Stimulated activated CD8-positive, alpha-beta memory T cell treated with anti-CD3 and anti-CD28 coated beads, Interleukin-7, amount 100 ng/mL, for 4 hours (primary cell): ENCODE results near the gene CLN5.
"Not testable (repeated sequence)": the region's sequence is repeated elsewhere in the genome, so short reads cannot be mapped to it uniquely, and the experiment has no call there.

Experiments used
- DNase-seq, 2 donors: peaks; one replicate each; pipeline ENCODE4 v3.0.0-alpha.2; 2020; ENCODE audit warnings: low read depth in 2 of 2

Gene CLN5

DNA sequence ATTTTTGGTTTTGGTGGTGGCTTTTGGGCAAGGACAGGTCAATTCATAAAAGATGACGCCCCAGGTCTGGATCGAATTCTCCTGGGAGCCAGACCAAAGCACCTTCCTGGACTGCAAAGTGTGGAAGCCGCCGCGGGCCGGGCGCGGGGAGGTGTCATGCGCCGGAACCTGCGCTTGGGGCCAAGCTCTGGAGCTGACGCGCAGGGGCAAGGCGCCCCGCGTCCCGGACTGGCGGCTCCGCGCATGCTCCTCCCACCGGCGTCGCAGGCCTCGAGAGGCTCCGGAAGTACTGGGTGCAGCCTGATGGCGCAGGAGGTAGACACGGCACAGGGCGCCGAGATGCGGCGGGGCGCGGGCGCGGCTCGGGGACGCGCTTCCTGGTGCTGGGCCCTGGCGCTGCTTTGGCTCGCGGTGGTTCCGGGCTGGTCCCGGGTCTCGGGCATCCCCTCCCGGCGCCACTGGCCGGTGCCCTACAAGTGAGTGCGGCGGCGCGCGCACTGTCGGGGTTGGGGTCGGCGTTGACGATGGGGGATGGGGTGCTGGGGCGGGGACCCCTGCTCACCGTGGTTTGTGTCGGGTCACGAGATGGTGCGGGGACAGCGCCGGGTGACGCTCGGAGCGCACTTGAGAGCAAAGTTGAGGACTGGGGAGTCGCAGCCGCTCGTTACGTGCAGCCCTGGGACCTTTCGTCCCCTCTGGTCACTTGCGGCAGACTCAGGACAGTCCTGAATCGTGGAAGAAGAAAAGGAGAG lies at the start of gene CLN5:
Gene CLN5 (plus strand): TSS at position 286 of the 752 bp plus-strand sequence. CDS start 18 bp downstream, at position 304.
- DNase-seq, result peak; percentile 84 to 92

DNA sequence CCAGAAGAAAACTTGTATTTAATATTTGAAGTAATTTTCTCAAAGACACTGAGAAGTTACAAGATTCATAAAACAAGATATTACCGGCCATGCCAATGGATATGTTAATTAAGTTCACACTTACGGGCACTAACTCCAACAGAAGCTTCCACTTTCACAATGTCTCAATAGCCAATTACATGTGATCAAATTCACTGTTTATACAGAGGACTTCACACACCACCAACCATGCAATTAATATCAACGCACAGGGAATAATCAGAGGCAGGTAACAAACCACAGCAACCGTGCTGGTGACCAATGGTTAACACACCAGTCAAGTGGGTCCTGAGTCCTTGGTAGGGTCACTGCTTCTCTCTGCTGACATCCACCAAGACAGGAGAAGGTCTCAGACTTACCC lies 49.5 kb upstream of the CLN5 start:
- DNase-seq, result no peak

DNA sequence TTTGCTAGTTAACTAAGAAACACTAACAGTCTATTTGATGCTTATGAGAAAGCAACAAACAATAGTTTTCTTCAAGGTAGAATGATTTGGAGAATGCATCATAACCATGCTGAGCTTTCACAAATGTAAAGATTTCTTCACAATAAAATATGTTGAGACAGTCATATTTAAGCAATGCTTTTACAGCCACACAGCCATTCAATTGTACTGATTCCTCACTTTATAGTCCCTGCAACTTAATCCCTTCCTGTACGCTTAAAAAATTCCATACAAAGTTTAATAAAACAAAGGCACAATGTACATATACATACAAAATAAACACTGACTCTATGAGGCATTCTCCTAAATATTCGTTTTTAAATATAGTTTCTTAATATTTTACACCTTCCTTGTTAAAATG lies 48.2 kb upstream of the CLN5 start:
- DNase-seq, result no peak

DNA sequence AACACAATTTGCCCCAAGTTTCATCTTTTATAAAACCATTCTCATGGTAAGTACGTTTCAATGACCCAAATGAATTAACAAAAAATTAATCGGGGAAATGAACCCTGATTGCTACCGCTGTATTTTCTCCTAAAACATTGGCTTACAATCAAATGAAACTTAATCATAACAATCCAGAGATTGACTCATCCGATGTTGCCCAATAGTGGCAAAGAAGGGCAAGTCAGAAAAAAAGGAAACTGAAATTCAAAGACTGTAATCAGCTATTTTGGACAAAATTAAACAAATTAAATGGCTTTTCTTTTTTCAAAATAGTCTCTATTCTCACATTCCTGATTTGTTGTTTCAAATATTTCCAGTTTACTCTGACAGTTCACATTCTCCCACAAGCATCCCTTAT lies 47.4 kb upstream of the CLN5 start:
- no peak for DNase-seq

DNA sequence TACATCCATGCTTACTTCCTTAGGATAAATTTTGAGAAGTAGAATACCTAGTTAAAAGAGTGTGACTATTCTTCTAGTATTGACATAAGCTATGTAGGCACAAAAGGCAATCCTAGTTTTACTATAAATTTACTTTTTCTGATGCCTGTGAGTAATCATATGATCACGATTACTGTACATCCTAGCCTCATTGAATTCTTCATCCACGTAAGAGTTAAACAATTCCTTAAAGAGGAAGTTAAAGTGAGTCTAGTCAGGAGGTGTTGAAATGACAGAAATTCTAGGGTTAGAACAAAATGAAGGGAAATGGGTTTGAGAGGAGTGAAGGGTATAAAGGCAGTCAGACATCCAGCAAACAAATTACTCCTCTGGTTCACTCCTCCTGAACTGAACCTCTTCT lies 43.7 kb upstream of the CLN5 start, which contains the start of gene ACOD1:
Gene ACOD1 (plus strand): TSS at position 363 of the 400 bp plus-strand sequence. CDS start 48 bp downstream, outside the sequence.
- no peak for DNase-seq

DNA sequence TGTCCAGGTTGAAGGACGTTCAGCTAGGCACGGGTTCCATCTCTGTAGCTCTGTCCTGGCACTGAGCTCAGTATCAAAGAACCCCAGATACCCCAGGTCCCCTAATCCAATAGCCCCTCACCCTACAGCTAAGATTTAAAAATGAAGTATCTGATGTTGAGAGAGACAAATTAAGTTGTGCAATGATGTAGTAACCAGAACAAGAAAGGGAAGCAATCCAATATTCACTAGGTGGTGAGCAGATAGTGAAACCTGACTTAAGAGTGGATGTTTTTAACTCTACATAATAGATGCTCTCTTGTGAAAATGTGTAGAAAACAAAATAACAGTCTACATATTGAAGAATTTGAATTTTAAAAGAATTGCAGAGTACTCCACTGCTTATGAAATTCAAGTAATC lies 41.8 kb upstream of the CLN5 start:
- DNase-seq, result no peak

DNA sequence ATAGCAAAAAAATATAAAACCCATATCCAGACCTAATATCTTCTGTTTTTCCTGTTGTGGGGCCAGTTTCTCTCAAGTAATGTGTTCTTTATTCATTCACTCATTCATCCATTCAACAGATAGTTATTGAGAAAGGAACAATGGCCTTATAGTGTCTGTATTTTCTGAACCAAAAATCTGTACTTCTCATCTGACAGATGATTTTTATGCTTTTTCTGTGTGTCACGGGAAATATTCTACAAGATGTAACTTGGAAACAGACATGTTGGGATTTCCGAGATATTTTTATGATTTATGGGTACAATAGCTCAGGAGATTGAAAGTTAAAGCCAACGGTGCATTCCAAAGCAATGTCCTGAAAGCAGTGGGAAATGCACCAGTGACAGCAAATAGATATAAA lies 37.9 kb upstream of the CLN5 start:
- DNase-seq, result no peak

DNA sequence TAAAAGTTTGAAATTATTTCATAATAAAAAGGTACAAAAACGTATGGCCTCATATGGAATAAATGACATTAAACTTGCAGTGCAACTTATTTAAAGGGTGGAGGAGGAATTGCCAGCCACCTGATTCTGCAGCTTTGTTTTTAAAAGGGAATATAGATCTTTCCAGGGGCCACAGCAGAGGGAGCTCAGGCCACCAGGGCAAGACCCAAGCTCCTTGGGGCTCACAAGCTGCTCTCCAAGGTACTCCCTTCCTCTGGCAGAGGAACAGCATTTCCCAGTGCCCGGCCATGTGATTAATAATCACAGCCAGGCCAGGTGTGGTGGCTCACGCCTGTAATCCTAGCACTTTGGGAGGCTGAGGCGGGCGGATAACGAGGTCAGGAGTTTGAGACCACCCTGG lies 37.3 kb upstream of the CLN5 start:
- no peak for DNase-seq

DNA sequence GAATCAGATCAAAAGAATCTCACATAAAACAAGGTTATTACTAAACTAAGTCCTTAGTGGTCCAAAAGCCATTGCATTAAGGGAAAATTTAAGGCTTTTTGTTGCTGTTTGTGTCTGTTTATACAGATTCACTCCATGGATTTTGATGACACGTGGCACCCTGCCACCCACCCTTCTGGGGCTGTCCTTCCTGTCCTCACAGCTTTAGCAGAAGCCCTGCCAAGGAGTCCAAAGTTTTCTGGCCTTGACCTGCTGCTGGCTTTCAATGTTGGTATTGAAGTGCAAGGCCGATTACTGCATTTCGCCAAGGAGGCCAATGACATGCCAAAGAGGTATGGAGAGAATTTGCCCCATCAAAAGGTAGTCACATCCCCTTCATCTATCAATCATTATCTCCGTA lies 36.7 kb upstream of the CLN5 start:
- DNase-seq, result no peak

DNA sequence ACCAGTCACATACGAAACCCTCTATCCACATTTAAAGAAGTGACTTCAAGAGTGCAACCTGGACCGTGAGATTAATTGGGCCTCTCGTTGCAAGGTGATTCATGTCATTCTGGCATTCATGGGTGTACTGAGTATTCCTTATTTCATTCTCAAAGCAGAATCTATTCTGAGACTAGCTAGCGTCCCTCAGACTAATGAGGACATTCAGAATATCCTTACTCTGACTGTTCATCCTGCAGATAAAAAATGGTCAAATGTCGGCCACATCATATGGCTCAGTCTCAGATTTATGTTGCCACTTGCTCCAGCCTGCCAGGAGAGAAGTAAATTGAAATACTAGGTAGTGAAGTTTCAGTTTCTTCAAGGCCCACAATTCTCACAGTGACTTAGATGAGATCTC lies 36.2 kb upstream of the CLN5 start:
- DNase-seq, result no peak

DNA sequence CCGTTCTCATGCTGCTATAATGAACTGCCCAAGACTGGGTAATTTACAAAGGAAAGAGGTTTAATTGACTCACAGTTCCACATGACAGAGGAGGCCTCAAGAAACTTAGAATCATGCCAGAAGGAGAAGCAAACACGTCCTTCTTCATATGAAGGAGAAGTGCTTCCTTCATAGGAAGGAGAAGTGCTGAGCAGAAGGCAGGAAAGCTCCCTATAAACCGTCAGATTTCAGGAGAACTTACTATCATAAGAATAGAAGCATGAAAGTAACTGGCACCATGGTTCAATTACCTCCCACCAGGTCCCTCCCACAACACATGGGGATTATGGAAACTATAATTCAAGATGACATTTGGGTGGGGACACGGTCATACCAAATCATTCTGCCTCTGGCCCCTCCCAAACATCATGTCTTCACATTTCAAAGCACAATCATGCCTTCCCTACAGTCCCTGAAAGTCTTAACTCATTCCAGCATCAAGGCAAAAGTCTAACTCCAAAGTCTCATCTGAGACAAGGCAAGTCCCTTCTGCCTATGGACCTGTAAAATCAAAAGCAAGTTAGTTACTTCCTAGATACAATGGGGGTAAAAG lies 32.9 kb upstream of the CLN5 start:
- no peak for DNase-seq

DNA sequence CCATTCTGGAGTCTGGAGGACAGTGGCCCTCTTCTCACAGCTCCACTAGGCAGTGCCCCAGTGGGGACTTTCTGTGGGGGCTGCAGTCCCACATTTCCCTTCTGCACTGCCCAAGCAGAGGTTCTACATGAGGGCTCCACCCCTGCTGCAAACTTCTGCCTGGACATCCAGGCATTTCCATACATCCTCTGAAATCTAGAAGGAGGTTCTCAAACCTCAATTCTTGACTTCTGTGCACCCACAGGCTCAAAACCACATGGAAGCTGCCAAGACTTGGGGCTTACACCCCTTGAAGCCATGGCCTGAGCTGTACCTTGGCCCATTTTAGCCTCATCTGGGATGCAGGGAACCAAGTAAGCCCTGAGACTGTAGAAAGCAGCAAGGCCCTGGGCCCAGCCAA lies 32.1 kb upstream of the CLN5 start:
- not testable (repeated sequence) for DNase-seq

DNA sequence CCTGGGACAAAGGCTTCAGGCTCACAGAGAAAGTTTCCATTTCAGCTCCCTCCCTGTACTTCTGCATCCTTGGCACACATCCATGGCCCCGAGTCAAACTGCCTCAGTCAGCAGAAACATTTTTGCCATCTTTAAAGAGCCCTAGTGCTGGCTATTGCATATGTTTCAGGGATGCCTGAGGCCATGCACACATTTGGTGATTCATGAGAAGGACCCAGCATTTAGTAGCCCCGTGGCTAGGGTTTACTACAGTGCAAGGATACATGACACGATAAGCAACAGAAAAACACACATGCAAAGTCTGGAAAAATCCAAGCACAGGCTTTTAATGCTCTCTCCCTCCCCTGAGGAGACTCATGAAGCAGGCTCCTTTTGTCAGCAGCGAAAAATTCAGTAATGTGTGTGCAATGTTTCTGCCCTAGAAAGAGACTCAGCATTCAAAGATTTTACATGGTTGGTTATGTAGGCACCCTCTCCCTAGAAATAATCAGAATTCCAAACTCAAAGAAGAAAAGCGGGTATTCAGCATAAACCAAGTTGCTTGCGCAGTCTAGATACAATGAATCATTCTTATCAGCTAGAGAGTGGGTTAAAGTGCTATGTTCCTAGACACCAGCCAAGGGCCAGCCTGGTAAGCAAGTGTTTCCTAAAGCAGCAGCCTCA lies 26.0 kb upstream of the CLN5 start:
- DNase-seq, result no peak

DNA sequence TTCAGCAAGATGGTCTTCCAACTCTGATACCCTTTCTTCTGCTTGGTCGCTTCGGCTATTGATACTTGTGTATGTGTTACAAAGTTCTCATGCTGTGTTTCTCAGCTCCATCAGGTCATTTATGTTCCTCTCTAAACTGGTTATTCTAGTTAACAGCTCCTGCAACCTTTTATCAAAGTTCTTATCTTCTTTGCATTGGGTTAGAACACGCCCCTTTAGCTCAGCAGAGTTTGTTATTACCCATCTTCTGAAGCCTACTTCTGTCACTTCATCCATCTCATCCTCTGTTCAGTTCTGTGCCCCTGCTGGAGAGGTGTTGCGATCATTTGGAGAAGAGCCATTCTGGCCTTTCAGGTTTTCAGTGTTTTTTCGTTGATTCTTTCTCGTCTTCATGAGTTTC lies 24.9 kb upstream of the CLN5 start:
- no peak for DNase-seq

DNA sequence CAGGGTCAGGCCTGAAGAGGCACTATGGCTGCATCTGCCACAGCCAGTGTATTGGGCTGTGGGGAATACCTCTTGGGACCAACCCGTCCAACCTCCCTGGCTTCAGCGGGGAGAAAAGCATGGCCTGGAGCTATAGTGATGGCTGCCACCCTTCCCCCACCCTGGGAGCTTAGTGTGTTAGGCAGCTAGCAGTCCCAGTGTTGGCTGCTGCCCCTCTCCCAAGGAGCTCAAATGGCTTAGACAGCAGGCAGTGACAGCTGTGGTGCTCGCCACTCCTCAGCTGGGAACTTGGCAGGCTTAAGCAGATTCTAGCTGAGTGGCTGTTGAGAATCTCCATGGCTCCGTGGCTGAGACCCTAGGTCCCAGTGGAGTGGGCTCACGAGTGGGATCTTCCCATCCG lies 23.8 kb upstream of the CLN5 start:
- no peak for DNase-seq

DNA sequence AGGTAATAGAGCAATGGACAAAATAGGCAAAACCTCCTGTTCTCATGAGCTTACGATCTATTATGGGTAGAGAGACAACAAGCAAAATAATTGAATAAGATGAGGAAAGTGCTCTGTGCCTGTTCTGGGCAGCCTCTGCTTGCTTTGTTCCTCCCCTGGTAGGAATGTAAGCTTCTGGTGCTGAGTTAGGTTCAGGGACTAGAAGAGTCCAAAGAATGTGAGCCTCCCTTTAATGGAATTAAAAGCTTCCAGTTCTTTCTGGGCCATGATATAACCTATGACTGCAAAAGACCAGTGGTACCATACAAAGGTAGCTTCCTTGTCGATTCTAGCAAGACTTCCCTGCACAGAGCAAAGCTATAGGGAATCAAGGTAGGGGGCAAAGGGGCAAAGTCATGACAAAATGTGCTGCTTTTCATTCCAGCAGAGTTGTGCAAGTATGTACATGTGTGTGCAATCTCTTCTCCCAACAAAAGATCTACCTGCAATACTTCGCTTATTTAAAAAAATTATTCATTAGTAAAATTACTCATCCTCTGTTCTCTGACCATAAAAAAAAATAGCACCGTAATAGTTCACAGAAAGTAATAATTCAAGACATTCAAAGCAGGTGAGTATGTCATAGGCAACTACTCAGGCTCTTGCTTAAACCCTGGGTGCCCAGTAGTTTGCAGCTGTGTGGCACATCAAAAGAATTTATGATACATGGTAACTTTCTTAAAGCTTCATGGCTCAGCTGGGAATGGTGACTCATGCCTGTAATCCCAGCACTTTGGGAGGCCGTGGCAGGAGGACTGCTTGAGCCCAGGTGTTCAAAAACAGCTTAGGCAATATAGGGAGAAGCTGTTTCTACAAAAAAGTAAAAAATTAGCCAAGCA lies 22.2 kb upstream of the CLN5 start:
- DNase-seq, result no peak

DNA sequence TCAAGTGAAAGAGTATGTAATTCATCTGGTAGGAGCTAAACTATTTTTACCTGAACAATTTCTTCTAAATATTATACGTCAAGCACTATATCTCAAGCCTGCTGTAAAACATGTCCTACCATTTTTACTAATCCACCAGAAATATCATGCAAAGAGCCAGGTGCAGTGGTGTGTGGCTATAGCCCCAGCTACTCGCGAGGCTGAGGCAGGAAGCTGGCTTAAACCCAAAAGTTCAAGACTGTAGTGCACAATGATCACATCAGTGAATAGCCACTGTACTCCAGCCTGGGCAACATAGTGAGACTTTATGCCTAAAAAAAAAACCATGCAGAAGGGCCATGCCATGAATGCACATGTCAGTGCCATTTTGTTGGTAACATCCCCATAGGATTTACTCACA lies 20.7 kb upstream of the CLN5 start:
- DNase-seq, result no peak

DNA sequence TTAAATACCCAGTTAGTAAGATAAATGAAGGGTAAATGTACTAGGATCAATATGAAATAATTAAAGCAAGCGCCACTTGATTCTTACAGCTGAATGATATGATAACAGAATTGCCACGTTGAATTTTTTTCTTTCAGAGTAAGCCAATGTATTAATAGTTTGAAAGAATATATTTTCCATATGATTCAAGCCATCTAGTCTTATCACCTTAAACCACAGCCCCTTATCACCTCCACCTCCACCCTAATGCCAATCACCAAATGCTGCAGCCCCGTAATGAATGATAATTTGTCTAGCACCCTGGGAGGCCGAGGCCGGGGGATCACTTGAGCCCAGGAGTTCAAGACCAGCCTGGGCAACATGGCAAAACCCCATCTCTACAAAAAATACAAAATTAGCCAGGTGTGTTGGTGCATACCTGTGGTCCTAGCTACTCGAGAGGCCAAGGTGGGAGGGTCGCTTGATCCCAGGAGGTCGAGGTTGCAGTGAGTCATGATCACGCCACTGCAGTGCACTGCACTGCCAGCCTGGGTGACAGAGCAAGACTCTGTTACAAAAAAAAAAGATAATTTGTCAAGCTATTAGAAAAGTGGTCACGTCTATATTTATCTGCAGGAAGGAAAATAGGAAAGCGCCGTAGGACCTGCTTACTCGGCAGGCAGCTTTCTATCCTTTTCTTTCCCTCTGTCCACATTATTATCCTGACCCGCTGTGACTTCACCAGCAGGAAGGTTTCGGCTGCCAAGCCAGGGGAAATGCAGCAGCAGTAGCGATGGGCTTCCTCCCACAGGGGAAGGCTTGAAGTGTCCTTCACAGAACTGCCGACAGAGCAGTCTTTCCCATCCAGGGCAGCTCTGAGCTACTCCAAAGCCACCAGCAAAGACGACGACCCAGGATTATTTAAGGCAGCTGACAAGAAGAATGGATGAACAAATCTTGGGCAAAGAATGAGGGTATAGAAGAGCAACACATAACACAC lies 19.7 kb upstream of the CLN5 start:
- no peak for DNase-seq

DNA sequence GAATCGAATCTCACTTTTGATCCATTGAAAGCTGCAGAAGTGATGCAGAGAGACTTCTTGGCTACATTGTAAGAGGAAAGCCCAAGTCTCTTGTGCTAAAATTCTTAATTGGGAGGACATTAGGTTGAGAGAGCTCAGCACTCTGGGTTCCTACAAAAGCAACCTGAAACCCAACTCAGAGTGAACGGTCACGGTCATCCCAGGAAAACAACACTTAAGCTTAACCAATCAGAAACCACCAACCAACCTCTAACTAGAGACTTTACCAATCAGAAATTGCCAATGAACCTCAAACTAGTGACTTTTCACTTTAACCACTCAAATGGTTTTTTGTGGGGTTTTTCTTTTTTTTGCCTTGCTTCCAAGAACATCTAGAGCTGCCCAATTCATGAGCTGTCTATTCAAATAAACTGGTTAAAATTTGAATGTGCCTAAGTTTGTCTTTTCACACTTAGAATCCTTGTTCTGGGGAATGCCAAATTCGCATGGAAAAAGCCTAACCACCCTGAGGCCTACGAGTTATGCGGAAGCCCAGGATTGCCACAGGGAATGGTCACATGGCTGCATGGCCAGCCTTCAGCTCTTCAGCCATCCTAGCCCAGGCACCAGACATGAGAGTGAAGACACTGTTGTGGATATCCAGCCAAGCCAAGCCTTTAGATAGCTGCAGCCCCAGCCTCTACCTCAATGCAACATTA lies 17.8 kb upstream of the CLN5 start:
- DNase-seq, result no peak

DNA sequence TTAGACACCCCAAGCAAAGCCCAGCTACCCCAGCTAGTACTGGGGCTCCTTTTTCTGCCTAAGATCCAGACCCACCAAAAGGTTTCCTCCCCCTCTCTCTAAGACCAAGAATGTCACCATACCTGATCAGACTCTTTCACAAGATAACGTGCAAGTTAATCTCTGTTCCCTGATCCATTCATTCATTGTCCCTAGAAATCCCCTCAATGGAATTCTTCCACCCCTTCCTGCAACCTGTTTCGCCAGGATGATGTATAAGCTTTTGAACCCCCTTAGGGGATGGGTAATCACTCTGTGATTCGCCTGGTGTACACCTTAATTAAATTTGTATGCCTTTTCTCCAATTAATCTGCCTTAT lies 17.3 kb upstream of the CLN5 start:
- no peak for DNase-seq
